ENCODE measurements around the gene GP1BA. TPM values are rescaled to one million over a fixed set of nuclear protein-coding genes. Genes with fewer than 3 reads are reported as not detected.
A peak's percentile ranks its signal among the peaks of the same experiment; 100 is the strongest.

GP1BA gene
- total and polyA plus RNA-seq, 7 experiments from 2014 or later: 1.6 TPM; not detected in 6

- Mint-ChIP-seq H3K4me1 (peaks cover 9 to 30% (median 16%) of the 10 kb centered on the region in 7 donors), H3K4me3 (peak overlapping the region in 1 of 10 donors; percentile 32), H3K36me3 (peaks cover 0 to 40% (median 22%) of the 10 kb centered on the region in 5 donors), H3K27ac (peak overlapping the region in 3 of 9 donors; percentile 32 to 61 (median 43)), H3K27me3 (no peaks in the 10 kb centered on the region), H3K9me3 (peaks cover 0 to 2% (median 0%) of the 10 kb centered on the region in 11 donors)
- peaks cover 9 to 83% (median 33%) of the 10 kb centered on the region in 3 experiments for H3K36me3 ChIP-seq (ENCODE audit: control insufficient read depth in 2 of 3, insufficient read depth in 3 of 3, low read length in 3 of 3)
- ChIA-PET CTCF (interaction anchor here (0.6 kb wide), 1 partner anchor 89 kb away, joined by 4 read pairs; no protein-coding TSS in a partner anchor), POLR2A (interaction anchor here (0.6 to 10.3 kb wide), 2 partner anchors 26 to 33 kb away, joined by 3 to 278 read pairs; partner anchors contain the start of genes ENO3, PFN1 and RNF167)
- DNase-seq: no peak
- no peaks in the 10 kb centered on the region for H3K27me3 ChIP-seq (ENCODE audit: control insufficient read depth in 2 of 2, insufficient read depth in 2 of 2, low read length in 2 of 2)
- intact Hi-C loops (cut with micrococcal nuclease): no loop called here
- H3K27ac ChIP-seq (ENCODE audit: low read depth, low read length): no peak overlapping the region
- H3K4me1 ChIP-seq (ENCODE audit: control insufficient read depth in 2 of 2, insufficient read depth in 2 of 2, low read length in 2 of 2): peaks cover 7 to 11% of the 10 kb centered on the region in 2 donors
- H3K9me3 ChIP-seq (ENCODE audit: control insufficient read depth in 2 of 3, low read length in 3 of 3): no peaks in the 10 kb centered on the region
- no peak overlapping the region for H3K4me3 ChIP-seq (ENCODE audit: low read length)
- no peak for ATAC-seq
Observed at GRCh38 chr17:4973256-4974114, 41.4 kb downstream of the GP1BA start.

- no peaks in the 10 kb centered on the region for H3K9me3 ChIP-seq (ENCODE audit: control insufficient read depth in 2 of 3, low read length in 3 of 3)
- Mint-ChIP-seq H3K27ac (peak overlapping the region in 1 of 9 donors; percentile 57), H3K36me3 (peaks cover 0 to 36% (median 22%) of the 10 kb centered on the region in 5 donors), H3K4me3 (no peak overlapping the region), H3K9me3 (peaks cover 0 to 2% (median 0%) of the 10 kb centered on the region in 11 donors), H3K4me1 (peaks cover 9 to 30% (median 16%) of the 10 kb centered on the region in 7 donors), H3K27me3 (no peaks in the 10 kb centered on the region)
- H3K4me1 ChIP-seq (ENCODE audit: control insufficient read depth in 2 of 2, insufficient read depth in 2 of 2, low read length in 2 of 2): peaks cover under 1 to 4% of the 10 kb centered on the region in 2 donors
- peaks cover 12 to 86% (median 33%) of the 10 kb centered on the region in 3 experiments for H3K36me3 ChIP-seq (ENCODE audit: control insufficient read depth in 2 of 3, insufficient read depth in 3 of 3, low read length in 3 of 3)
- no peak overlapping the region for H3K27ac ChIP-seq (ENCODE audit: low read depth, low read length)
- intact Hi-C loops (cut with micrococcal nuclease): no loop called here
- no peak overlapping the region for H3K4me3 ChIP-seq (ENCODE audit: low read length)
- POLR2A ChIA-PET: no interaction called here
- CTCF ChIA-PET: interaction anchor here (0.6 kb wide), 1 partner anchor 88 kb away, joined by 4 read pairs; no protein-coding TSS in a partner anchor
- DNase-seq (no peak), ATAC-seq (no peak)
- H3K27me3 ChIP-seq (ENCODE audit: control insufficient read depth in 2 of 2, insufficient read depth in 2 of 2, low read length in 2 of 2): no peaks in the 10 kb centered on the region
Observed at GRCh38 chr17:4974115-4974670, 42.1 kb downstream of the GP1BA start.

GRCh38 chr17:4978726-4979125 is 46.6 kb downstream of the GP1BA start:
- peak overlapping the region in 1 of 9 donors; percentile 37 for H3K27ac Mint-ChIP-seq
- H3K27me3 Mint-ChIP-seq: no peaks in the 10 kb centered on the region
- no peaks in the 10 kb centered on the region for H3K9me3 ChIP-seq (ENCODE audit: control insufficient read depth in 2 of 3, low read length in 3 of 3)
- H3K36me3 Mint-ChIP-seq: peaks cover 8 to 54% (median 24%) of the 10 kb centered on the region in 5 donors
- H3K4me3 Mint-ChIP-seq: no peak overlapping the region
- H3K27me3 ChIP-seq (ENCODE audit: control insufficient read depth in 2 of 2, insufficient read depth in 2 of 2, low read length in 2 of 2): no peaks in the 10 kb centered on the region
- ATAC-seq (peak; percentile 55), DNase-seq (no peak)
- POLR2A ChIA-PET: interaction anchor here (0.6 to 3.8 kb wide), 4 partner anchors 8 to 39 kb away, joined by 3 to 17 read pairs (median 6); partner anchors contain the start of genes CAMTA2, PFN1, RNF167 and SLC25A11
- peaks cover 19 to 32% (median 26%) of the 10 kb centered on the region in 7 donors for H3K4me1 Mint-ChIP-seq
- intact Hi-C loops (cut with micrococcal nuclease): no loop called here
- H3K4me3 ChIP-seq (ENCODE audit: low read length): no peak overlapping the region
- H3K9me3 Mint-ChIP-seq: no peaks in the 10 kb centered on the region
- H3K27ac ChIP-seq (ENCODE audit: low read depth, low read length): no peak overlapping the region
- H3K36me3 ChIP-seq (ENCODE audit: control insufficient read depth in 2 of 3, insufficient read depth in 3 of 3, low read length in 3 of 3): peaks cover 12 to 80% (median 28%) of the 10 kb centered on the region in 3 experiments
- CTCF ChIA-PET: interaction anchor here (0.7 to 1.2 kb wide), 3 partner anchors 11 to 70 kb away, joined by 3 read pairs; partner anchors contain the start of gene SPAG7
- peaks cover 3 to 14% of the 10 kb centered on the region in 2 donors for H3K4me1 ChIP-seq (ENCODE audit: control insufficient read depth in 2 of 2, insufficient read depth in 2 of 2, low read length in 2 of 2)

- H3K4me1 ChIP-seq (ENCODE audit: control insufficient read depth in 2 of 2, insufficient read depth in 2 of 2, low read length in 2 of 2): peaks cover 3 to 14% of the 10 kb centered on the region in 2 donors
- H3K4me3 ChIP-seq (ENCODE audit: low read length): no peak overlapping the region
- Mint-ChIP-seq H3K9me3 (no peaks in the 10 kb centered on the region), H3K27ac (peak overlapping the region; percentile 31 to 78 (median 67)), H3K36me3 (peaks cover 8 to 42% (median 16%) of the 10 kb centered on the region in 5 donors), H3K27me3 (no peaks in the 10 kb centered on the region), H3K4me3 (peak overlapping the region in 8 of 10 donors; percentile 2 to 83 (median 41)), H3K4me1 (peaks cover 13 to 34% (median 26%) of the 10 kb centered on the region in 7 donors)
- intact Hi-C loops (cut with micrococcal nuclease): loop anchor here (1.0 to 2.0 kb wide), 6 partner anchors 13 to 82 kb away; partner anchors contain the start of genes INCA1 (in 2 of the 2), KIF1C (in 2 of the 2) and SPAG7 (in 1 of the 2)
- ATAC-seq (peak; percentile 92), DNase-seq (peak in 7 of 9 donors; percentile 58 to 77 (median 74))
- H3K27me3 ChIP-seq (ENCODE audit: control insufficient read depth in 2 of 2, insufficient read depth in 2 of 2, low read length in 2 of 2): no peaks in the 10 kb centered on the region
- POLR2A ChIA-PET: interaction anchor here (0.6 to 3.8 kb wide), 12 partner anchors 9 to 82 kb away, joined by 3 to 21 read pairs (median 4); partner anchors contain the start of genes INCA1, KIF1C, PFN1 and RNF167
- no peaks in the 10 kb centered on the region for H3K9me3 ChIP-seq (ENCODE audit: control insufficient read depth in 2 of 3, low read length in 3 of 3)
- CTCF ChIA-PET: interaction anchor here (0.6 to 2.7 kb wide), 14 partner anchors 9 to 300 kb away, joined by 3 to 15 read pairs (median 4); partner anchors contain the start of genes PFN1 and SLC52A1
- H3K36me3 ChIP-seq (ENCODE audit: control insufficient read depth in 2 of 3, insufficient read depth in 3 of 3, low read length in 3 of 3): peaks cover 12 to 67% (median 17%) of the 10 kb centered on the region in 3 experiments
- no peak overlapping the region for H3K27ac ChIP-seq (ENCODE audit: low read depth, low read length)
Observed at GRCh38 chr17:4980644-4981216, 48.7 kb downstream of the GP1BA start.

GRCh38 chr17:4982305-4982704 is 50.2 kb downstream of the GP1BA start:
- DNase-seq (no peak), ATAC-seq (no peak)
- Mint-ChIP-seq H3K4me1 (peaks cover 23 to 46% (median 37%) of the 10 kb centered on the region in 7 donors), H3K27ac (peak overlapping the region in 2 of 9 donors; percentile 10 to 37), H3K4me3 (peak overlapping the region in 2 of 10 donors; percentile 0 to 19), H3K27me3 (no peaks in the 10 kb centered on the region), H3K36me3 (peaks cover 8 to 38% (median 15%) of the 10 kb centered on the region in 5 donors), H3K9me3 (no peaks in the 10 kb centered on the region)
- POLR2A ChIA-PET: interaction anchor here (1.0 kb wide), 2 partner anchors 10 to 13 kb away, joined by 3 to 4 read pairs; no protein-coding TSS in a partner anchor
- H3K4me1 ChIP-seq (ENCODE audit: control insufficient read depth in 2 of 2, insufficient read depth in 2 of 2, low read length in 2 of 2): peaks cover 9 to 14% of the 10 kb centered on the region in 2 donors
- no peak overlapping the region for H3K27ac ChIP-seq (ENCODE audit: low read depth, low read length)
- no peaks in the 10 kb centered on the region for H3K9me3 ChIP-seq (ENCODE audit: control insufficient read depth in 2 of 3, low read length in 3 of 3)
- CTCF ChIA-PET: interaction anchor here (1.6 to 2.0 kb wide), 2 partner anchors 73 to 79 kb away, joined by 5 read pairs; no protein-coding TSS in a partner anchor
- H3K4me3 ChIP-seq (ENCODE audit: low read length): no peak overlapping the region
- peaks cover 11 to 59% (median 12%) of the 10 kb centered on the region in 3 experiments for H3K36me3 ChIP-seq (ENCODE audit: control insufficient read depth in 2 of 3, insufficient read depth in 3 of 3, low read length in 3 of 3)
- H3K27me3 ChIP-seq (ENCODE audit: control insufficient read depth in 2 of 2, insufficient read depth in 2 of 2, low read length in 2 of 2): no peaks in the 10 kb centered on the region
- intact Hi-C loops (cut with micrococcal nuclease): no loop called here
